ENCODE measurements around the gene SMAP1.

The SMAP1 gene

DNA sequence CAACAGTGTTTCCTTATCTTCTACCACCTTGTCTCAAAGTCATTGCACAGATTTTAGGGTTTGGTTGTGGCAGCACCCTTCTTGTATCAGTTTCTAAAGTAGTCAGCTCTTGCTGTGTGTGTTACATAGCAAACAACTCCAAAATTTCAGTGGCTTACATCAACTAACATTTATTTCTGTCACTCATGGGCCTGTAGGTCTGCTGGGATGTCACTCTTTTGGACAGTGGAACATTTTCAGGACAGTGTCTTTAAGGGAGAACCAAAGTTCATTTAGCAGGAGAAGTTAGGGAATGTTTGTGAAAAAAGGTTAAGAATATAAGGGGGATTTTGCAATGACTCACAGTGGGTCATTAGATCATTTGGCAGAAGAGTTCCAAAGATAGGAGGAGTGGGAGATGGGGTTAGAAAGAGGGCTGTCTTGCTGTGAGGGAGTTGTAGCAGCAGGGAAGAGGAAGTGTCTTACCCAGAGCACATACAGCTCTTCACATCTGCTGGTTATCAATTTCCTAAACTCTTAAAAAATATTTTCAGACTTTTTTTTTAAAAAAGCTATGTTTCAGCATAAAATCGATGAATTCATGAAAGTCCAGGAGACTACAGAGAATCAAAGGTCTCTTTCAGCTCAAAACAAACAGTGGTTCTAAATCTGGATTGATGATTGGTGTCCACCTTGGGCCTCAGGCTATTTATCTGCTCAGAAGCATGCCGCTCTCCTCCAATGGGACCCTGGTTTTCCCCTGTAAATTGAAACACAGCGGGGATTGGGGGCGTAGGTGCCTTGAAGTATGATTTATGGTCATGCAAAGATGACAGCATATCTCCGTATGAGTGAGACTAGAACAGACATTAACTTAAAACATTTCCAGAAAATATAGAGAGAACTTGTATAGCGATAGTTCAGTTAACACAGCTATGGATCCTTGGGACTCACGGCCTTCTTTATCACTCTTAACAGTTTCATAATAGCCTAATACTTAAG lies 171.9 kb downstream of the SMAP1 start:
- in situ Hi-C loops (cut with MboI; ENCODE audit: low sequenced_read_pairs), result no loop called here

DNA sequence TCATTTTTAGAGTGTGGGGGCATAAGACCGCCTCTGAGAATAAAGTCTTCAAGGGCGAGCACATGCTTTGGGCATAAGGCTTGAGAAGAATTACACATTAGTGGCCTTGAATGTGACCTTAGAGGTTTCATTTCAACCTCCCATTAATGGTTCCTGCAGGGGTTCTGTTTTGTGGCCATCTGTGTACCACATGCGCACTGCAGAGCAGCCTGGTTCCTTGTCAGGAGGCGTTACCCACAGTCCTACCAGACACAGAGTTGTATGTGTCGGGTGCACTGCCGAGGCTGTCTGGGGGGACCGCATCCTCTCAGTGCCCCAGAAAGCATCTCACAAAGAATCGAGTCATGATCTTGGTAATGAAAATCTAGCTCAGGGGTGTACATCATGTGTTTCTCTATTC lies 173.4 kb downstream of the SMAP1 start:
- in situ Hi-C loops (cut with MboI; ENCODE audit: low sequenced_read_pairs), result no loop called here

DNA sequence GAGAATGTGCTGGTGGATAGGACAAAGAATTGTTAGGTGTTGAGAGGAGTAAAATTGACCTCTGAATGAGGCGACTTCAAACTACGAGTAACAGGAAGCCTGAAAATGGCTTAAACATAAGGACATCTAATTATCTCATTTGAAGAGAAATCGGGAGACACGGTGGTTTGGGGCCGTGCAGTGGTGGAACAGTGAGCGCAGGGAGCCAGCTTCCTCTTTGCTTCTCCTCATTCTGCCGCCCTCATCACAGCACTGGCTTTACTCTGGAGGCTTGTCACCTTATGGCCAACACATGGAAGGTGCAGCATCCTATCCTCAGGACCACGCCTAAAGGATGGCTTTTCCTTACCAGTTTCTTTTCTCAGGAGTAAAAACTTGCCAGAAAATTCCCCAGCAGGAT lies 174.9 kb downstream of the SMAP1 start:
- in situ Hi-C loops (cut with MboI; ENCODE audit: low sequenced_read_pairs), result no loop called here

DNA sequence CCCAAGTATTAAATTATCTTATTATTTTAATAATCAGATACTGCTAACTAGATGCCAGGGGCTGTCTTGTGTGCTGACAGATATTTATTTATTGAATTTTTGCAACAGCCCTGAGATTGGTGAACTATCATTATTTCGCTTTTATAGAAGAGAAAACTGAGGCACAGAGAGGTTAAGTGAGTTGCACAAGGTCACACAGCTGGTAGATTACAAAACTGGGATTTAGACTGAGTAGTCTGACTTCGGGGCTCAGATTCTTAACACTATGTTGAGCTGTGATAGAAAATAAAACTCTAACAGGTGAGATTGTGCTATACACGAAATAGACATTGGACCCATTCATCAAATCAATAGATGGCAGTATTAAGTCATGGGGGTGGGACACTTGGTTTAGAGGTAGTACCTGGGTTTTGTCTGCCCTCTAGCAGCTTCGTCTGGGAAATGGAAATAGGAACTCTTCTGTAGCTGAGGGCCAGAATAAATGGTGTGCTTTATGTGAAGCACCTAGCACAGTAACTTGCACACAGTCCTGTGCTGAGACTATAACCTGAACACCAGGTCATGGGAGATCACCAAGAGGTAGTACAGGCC lies 175.7 kb downstream of the SMAP1 start:
- in situ Hi-C loops (cut with MboI; ENCODE audit: low sequenced_read_pairs), result no loop called here

DNA sequence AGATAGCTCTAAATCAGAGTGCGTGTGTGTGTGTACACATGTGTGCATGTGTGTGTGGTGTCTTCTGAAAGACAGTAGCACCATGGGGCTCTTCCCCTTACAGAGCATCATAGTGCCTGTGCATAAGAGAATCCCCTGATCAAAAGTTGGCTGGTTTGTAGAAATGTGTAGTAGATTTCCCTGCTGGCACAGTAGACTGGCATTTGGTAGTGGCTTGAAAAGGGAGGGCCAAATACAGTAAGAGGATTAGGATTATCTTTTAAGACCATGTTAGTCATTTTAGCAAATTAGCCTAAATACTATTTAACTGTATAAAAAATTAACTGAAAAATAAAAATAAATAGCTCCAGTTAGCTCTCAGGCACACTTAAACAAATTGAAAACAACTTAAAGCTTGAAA lies 176.6 kb downstream of the SMAP1 start:
- in situ Hi-C loops (cut with MboI; ENCODE audit: low sequenced_read_pairs), result no loop called here

DNA sequence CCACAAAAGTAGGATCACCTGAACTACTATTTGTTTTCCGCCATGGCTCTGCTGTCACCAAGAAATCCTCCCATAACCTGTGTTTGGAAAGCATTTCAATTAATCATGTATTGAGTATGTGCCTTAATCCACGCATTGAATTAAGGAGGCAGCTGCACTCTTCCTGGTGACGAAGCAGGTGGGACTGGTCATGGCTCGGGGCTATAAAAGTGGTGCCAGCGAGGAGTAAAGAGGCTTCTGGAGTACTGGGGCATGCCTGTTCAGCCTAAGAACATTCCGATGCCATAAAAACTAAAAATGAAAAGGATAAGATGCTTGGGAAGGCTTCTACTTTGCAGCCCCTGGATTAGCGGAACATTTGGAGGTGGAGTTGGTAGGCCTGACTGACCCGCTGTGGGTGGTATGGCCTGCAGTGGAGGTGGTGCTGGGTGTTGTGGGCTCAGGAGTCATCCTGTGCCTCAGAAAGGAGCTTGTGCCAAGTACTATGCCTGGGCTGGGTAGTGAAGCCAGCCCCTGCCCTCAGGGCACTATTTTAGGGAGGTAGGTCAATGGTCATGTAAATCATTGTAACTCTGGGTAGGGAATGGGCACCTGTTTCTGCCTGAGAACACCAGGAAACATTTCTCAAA lies 178.6 kb downstream of the SMAP1 start:
- in situ Hi-C loops (cut with MboI; ENCODE audit: low sequenced_read_pairs), result no loop called here

DNA sequence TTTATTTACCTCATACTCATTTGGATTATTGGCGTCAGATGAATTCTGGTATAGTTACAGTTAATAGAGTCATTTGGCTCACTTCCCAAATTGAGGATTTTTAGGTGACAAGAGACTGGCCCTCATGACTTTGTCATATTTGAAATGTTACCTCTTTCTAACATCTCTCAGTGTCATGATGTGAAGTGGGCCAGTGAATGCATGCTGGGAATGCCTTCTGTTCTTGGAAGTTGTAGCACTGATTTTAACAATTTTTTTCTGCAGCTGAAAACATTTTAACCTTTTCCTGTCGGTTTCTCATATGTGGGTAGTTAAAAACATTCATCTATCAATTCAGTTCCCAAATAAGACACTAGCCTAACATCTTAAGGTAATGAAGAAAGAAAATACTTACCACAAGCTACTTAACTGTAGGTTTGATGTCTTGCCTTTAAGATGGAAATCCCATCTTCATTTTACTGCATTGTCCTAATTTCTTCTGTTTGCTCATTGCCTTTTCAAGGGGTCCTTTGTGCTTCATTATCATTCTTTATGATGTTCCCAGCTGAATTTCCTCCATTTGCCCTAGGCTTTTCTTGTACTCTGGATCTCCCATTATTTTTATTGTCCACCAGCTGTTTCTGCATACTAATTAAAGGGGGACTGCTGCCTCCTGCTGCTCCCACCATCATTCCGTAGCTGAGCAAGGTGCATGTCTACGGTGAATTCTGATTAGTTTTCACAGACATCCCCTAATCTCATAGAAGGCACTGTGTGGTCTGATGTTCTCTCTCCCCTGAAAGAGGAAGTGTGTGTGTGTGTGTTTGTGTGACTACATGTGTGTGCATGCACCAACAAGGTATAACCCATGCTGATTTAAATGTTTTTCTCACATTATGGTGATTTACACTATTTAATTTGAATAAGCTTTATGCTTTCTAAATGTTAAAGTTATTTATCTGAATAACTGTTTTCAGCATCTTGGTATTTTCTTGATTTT lies 179.7 kb downstream of the SMAP1 start:
- in situ Hi-C loops (cut with MboI; ENCODE audit: low sequenced_read_pairs), result no loop called here

DNA sequence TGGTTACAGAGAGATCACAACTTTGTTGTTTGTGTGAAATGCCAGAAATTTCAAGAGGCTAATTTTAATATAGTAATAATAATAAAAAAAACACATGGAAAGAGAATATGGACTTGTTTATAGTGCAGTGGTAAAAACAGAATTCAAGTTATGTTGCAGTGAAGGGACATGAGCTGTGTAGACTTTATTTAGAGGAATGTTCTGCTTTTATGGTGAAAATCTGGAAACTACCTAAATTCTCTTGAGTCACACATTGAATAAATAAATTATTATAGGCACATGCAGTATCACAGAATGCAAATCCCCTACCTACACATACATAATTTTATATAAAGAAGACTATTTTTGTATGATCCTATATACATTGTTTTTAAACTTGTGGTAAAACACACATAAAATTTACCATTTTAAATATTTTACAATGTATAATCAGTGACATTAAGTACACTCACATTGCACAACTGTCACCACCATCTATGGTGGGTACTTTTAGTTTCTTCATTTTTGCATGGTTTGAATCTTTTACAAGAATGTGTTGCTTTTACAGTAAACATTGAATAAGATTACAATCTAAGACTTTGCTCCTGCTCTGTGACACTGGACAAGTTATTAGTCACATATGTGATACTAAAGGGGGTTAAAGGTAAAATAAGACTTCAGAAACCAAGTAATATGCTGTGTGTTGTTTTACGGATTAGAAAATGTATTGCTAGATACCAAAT lies 181.8 kb downstream of the SMAP1 start:
- in situ Hi-C loops (cut with MboI; ENCODE audit: low sequenced_read_pairs), result no loop called here

DNA sequence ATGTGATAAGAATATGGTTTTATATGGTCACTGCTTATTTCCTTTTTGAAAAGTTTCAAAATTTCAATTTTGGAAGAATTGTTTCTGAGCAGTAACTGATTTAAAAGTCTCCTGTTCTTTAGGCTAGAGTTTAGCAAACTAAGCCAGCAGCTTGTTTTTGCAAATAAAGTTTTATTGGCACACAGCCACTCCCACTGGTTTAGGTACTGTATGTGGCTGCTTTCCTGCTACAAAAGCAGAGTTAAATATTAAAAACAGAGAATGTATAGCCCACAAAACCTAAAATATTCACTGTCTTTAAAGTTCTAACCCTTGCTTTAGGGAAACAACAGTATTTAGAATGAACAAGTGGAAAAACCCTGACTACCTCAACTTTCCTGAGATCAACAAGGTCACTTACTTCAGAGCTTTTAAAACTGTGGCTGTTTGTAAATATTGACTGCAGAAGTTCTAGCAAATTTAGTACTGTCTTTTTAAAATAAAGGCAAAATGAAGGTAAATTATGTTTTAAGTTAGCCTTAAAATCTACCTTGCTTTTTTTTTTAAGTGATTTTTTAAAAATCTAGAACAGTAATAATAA lies 185.1 kb downstream of the SMAP1 start:
- in situ Hi-C loops (cut with MboI; ENCODE audit: low sequenced_read_pairs), result no loop called here

DNA sequence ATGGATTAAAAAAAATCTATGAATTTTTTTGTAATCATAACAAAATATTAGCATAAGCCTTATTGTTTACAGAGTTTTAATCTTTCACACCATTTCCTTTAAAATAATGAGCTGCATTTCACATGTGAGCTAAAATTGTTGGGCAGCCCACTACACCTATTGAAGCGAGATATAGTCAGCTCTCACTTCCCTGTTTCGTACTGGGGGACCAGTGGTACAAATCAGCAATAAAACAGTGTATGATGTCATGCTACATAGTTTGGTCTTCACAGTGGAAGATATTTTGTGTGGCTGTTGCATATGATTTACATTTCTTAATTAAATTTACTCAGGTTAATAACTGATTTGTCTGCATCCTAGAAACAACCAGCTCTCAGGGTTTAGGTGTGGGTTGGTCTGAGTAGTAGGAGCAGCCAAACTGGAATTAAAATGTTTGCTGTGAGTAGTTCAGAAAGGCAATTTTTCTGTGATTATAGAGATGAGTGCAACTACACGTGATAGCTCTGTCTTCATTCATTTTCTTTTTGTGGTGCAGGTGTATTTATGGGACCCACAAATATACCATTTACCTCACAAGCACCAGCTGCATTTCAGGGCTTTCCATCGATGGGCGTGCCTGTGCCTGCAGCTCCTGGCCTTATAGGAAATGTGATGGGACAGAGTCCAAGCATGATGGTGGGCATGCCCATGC lies 189.8 kb downstream of the SMAP1 start:
- in situ Hi-C loops (cut with MboI; ENCODE audit: low sequenced_read_pairs), result no loop called here

DNA sequence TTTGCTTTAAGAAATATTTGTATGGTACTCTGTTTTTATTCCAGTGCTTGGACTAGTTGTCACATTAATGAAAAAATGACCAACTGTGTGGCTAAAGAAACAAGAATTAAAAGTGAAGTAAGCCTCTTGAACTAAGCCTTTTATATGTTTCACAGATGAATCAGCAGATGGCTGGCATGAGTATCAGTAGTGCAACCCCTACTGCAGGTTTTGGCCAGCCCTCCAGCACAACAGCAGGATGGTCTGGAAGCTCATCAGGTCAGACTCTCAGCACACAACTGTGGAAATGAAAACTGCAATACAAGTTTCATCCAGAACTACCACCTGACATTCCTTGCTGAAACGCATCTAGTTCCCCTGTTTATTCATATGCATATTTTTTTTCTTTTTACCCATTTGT lies 192.4 kb downstream of the SMAP1 start:
- in situ Hi-C loops (cut with MboI; ENCODE audit: low sequenced_read_pairs), result no loop called here

DNA sequence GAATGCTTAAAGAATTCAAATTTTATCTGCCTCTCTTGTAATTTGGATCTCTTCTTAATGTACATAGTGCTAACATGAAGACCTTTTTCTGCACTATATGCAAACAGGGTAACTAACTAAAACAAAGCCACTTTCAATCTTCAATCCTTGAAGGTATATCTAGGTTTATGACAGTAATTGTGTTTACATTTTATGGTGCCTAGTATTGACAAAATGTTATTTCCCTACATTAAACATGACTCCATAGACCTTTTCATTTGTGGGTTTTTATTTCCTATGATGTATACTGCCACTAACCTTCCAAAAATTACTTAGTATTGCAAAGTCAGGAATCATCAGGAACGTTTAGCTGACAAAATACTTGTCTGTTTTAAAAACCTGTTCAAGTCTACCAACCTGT lies 193.2 kb downstream of the SMAP1 start:
- in situ Hi-C loops (cut with MboI; ENCODE audit: low sequenced_read_pairs), result no loop called here

DNA sequence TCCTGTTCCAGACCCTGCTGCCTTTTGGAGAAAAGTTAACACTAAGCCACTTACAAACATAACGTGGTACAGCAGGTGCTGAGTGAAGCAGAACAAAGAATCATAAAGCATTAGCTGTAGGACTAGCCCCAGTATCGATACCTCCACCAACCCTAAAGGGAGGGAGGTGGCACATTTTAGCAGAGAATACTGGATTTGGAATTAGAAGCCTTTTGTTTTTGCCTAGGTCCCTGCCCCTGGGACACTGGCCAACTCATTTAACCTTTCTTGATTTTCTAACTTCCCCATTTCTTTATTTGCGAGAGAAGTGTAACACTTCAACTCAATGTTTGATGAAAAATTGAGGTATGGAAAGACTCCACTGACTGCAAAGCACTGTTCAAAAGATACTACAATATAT lies 195.7 kb downstream of the SMAP1 start:
- in situ Hi-C loops (cut with MboI; ENCODE audit: low sequenced_read_pairs), result no loop called here

DNA sequence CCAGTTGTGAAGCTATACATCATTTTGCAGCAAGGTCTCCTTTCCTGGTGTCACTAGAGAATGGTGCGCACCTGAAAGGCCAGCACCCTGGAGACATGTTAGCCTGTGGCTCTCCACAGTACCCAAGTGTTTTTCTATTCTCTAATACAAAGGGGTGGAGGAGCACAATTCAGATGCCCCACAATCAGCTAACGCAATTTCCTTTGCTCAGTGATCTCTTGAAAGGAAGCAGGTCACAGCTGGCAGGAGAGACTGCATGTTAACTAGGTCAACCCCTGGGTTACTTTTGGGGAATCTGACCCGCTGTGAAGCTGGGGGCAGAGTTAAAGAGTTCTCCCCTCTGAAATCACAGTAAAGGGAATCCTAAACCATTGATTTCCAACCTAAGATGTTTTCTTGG lies 196.7 kb downstream of the SMAP1 start:
- in situ Hi-C loops (cut with MboI; ENCODE audit: low sequenced_read_pairs), result no loop called here

DNA sequence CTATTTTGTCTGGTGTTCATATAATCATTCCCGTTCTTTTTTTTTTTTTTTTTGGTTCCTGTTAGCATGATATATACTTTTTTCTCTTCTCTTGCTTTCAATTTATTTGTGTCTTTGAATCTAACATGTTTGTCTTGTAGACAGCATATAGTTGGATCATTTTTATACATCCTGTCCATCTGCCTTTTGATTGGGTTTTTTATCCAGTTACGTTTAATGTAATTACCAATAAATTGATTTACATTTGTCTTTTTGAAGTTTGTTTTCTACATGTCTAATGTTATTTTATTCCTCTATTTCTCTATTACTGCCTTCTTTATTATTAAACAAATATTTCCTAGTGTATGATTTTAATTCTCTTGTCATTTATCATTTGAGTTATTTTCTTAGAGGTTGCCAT lies 204.8 kb downstream of the SMAP1 start:
- in situ Hi-C loops (cut with MboI; ENCODE audit: low sequenced_read_pairs), result no loop called here

DNA sequence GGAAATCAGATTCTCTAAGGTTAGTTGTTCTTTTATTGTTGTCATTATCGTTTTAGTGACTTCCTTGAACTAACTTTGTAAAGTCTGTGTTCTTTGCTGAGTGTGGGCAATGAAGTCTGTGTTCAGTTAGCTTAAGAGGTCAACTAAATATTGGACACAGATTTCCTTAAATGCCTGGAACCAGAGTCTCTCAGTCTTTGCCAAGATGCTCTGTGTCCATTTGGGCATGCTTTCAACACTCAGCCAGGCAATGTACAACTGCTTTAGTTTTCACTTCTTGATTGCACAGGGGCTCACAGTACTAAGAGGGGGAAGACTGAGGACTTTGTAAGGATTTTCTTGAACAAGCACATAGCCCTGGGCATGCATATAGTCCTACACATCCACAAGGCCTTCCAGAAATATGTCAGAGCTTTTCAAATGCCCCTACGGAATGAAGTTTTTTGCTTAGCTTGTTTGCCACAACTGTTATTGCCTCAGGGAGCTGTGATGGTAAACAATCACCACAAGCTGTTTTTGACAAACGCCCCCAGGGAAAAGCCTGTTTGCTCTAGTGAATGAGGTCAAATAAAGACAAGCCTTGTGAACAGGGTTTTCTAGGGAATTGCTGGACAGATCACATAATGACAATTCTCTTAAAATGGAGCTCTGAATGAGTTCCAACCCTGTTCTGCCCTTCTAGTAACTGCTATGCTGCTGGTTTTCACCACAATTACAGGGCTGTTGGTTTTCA lies 206.7 kb downstream of the SMAP1 start:
- in situ Hi-C loops (cut with MboI; ENCODE audit: low sequenced_read_pairs), result no loop called here

DNA sequence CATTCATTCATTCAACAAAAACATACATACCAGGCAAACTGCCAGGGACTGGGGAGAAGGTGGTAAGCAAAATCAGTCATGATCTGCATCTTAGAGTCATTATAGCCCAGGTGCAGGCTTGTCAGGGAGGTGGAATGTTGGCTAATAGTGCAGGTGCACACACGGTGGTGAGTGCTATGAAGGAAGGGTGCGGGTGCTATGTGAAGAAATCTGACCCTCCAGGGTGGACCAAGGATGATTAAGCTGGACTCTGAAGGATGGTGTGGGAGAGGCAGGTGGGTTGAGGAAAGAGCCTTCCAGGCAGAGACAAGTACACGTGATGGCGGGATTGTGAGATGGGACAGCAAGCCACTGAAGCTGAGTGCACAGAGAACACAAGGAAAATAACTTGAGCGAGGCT lies 211.8 kb downstream of the SMAP1 start:
- in situ Hi-C loops (cut with MboI; ENCODE audit: low sequenced_read_pairs), result no loop called here
